HEK293 (cell line): ENCODE measurements around the gene DHX8.

ENCODE experiments used
- CTCF ChIA-PET: fragments of 350-600 bp; formaldehyde crosslinking; extraction: SDS; loops from one replicate; lab custom pipeline; 2021; ENCODE audit warnings: antibody characterized with exemption; lab: Yijun Ruan, JAX
- POLR2A ChIA-PET: fragments of 300-600 bp; formaldehyde crosslinking; extraction: SDS; loops from one replicate; lab custom pipeline; 2020; ENCODE audit warnings: antibody characterized with exemption, inconsistent platforms; lab: Yijun Ruan, JAX
- H3K27ac ChIP-seq: fragments of 200-500 bp; sonication (Bioruptor generic); 2 replicates; pipeline ENCODE4 v1.5.1; 2014; ENCODE audit warnings: low read depth, low read length, control low read depth, inconsistent platforms; ENCODE audit errors: extremely low read depth
- H3K36me3 ChIP-seq, 2 experiments: fragments of 200-500 bp in 1 of 2; sonication (Bioruptor generic) in 1 of 2; 1 replicate in 1 of 2; 2 replicates in 1 of 2; pipeline ENCODE4 v1.5.1; 2014 to 2017; ENCODE audit warnings: inconsistent platforms in 2 of 2, low read length in 2 of 2; ENCODE audit not compliant: control insufficient read depth in 2 of 2, insufficient read depth in 1 of 2
- H3K4me1 ChIP-seq: fragments of 200-500 bp; sonication (Bioruptor generic); 2 replicates; pipeline ENCODE4 v1.5.1; 2014; ENCODE audit warnings: mild to moderate bottlenecking, low read length, inconsistent platforms; ENCODE audit not compliant: control insufficient read depth, insufficient read depth
- H3K4me3 ChIP-seq: 2 replicates; pipeline ENCODE4 v1.5.1; 2011; ENCODE audit warnings: low read depth, mild to moderate bottlenecking, control low read depth, low read length, moderate library complexity
- H3K9me3 ChIP-seq: fragments of 200-500 bp; sonication (Bioruptor generic); 2 replicates; pipeline ENCODE4 v1.5.1; 2014; ENCODE audit warnings: low read depth, low read length, inconsistent platforms; ENCODE audit not compliant: control insufficient read depth, insufficient read depth
- EGR2 ChIP-seq: fragments of 450-650 bp; formaldehyde crosslinking; IDR thresholded peaks from 2 replicates; pipeline ENCODE4 v1.5.1; 2016; ENCODE audit warnings: low read depth, missing biosample characterization, missing genetic modification characterization
- GFI1B ChIP-seq: fragments of 450-650 bp; formaldehyde crosslinking; IDR thresholded peaks from 2 replicates; pipeline ENCODE4 v1.5.1; 2016; ENCODE audit warnings: missing biosample characterization, missing genetic modification characterization
- MZF1 ChIP-seq: fragments of 450-650 bp; formaldehyde crosslinking; IDR thresholded peaks from 2 replicates; pipeline ENCODE4 v1.5.1; 2017; ENCODE audit warnings: missing biosample characterization, missing genetic modification characterization, borderline replicate concordance
- PBX3 ChIP-seq: sonication (generic); formaldehyde crosslinking; IDR thresholded peaks from 2 replicates; pipeline ENCODE4 v1.8.1; 2022; ENCODE audit warnings: mild to moderate bottlenecking, moderate library complexity, missing genetic modification reagents
- PRDM1 ChIP-seq: fragments of 450-650 bp; formaldehyde crosslinking; IDR thresholded peaks from 2 replicates; pipeline ENCODE4; 2016; ENCODE audit warnings: missing biosample characterization, missing genetic modification characterization
- SCRT2 ChIP-seq: fragments of 450-650 bp; formaldehyde crosslinking; IDR thresholded peaks from 2 replicates; pipeline ENCODE4 v1.5.1; 2016; ENCODE audit warnings: missing biosample characterization, missing genetic modification characterization
- TRIM28 ChIP-seq: IDR thresholded peaks from 2 replicates; pipeline ENCODE4 v1.6.1; 2011; ENCODE audit warnings: low read length, control low read depth, borderline replicate concordance
- WT1 ChIP-seq: fragments of 450-650 bp; formaldehyde crosslinking; IDR thresholded peaks from 2 replicates; pipeline ENCODE4 v1.5.1; 2016; ENCODE audit warnings: missing biosample characterization, missing genetic modification characterization
- ZFHX2 ChIP-seq: fragments of 450-650 bp; formaldehyde crosslinking; conservative IDR thresholded peaks from 2 replicates; pipeline ENCODE4 v1.5.1; 2016; ENCODE audit warnings: missing biosample characterization, missing genetic modification characterization
- ZFP41 ChIP-seq: fragments of 450-650 bp; formaldehyde crosslinking; IDR thresholded peaks from 2 replicates; pipeline ENCODE4 v1.5.1; 2016; ENCODE audit warnings: missing biosample characterization, missing genetic modification characterization, borderline replicate concordance
- ZNF133 ChIP-seq: fragments of 450-650 bp; formaldehyde crosslinking; IDR thresholded peaks from 2 replicates; pipeline ENCODE4 v1.5.1; 2016; ENCODE audit warnings: missing biosample characterization, missing genetic modification characterization
- ZNF202 ChIP-seq: fragments of 450-650 bp; formaldehyde crosslinking; IDR thresholded peaks from 2 replicates; pipeline ENCODE4 v1.5.1; 2016; ENCODE audit warnings: missing biosample characterization, missing genetic modification characterization, borderline replicate concordance
- ZNF214 ChIP-seq: fragments of 450-650 bp; formaldehyde crosslinking; IDR thresholded peaks from 2 replicates; pipeline ENCODE4 v1.5.1; 2017; ENCODE audit warnings: missing biosample characterization, mild to moderate bottlenecking, missing genetic modification characterization, borderline replicate concordance
- ZNF394 ChIP-seq: fragments of 450-650 bp; formaldehyde crosslinking; IDR thresholded peaks from 2 replicates; pipeline ENCODE4 v1.5.1; 2016; ENCODE audit warnings: missing biosample characterization, missing genetic modification characterization, mild to moderate bottlenecking, moderate library complexity, borderline replicate concordance
- ZNF558 ChIP-seq: fragments of 450-650 bp; formaldehyde crosslinking; IDR thresholded peaks from 2 replicates; pipeline ENCODE4 v1.5.1; 2016; ENCODE audit warnings: missing biosample characterization, missing genetic modification characterization
- ZNF600 ChIP-seq: fragments of 450-650 bp; formaldehyde crosslinking; IDR thresholded peaks from 2 replicates; pipeline ENCODE4 v1.5.1; 2016; ENCODE audit warnings: missing biosample characterization, missing genetic modification characterization
- ZNF623 ChIP-seq: fragments of 450-650 bp; formaldehyde crosslinking; IDR thresholded peaks from 2 replicates; pipeline ENCODE4 v1.5.1; 2016; ENCODE audit warnings: missing biosample characterization, missing genetic modification characterization
- ZNF660 ChIP-seq: fragments of 450-650 bp; IDR thresholded peaks from 2 replicates; pipeline ENCODE4 v1.5.1; 2018; ENCODE audit warnings: missing biosample characterization, mild to moderate bottlenecking, missing genetic modification characterization
- TF ChIP-seq, protein P1 (sequence below): fragments of 450-650 bp; formaldehyde crosslinking; IDR thresholded peaks from 2 replicates; pipeline ENCODE4 v1.5.1; 2017; ENCODE audit warnings: missing biosample characterization, missing genetic modification characterization
- TF ChIP-seq, protein P2 (sequence below): fragments of 450-650 bp; formaldehyde crosslinking; IDR thresholded peaks from 2 replicates; pipeline ENCODE4 v1.5.1; 2016; ENCODE audit warnings: missing biosample characterization, missing genetic modification characterization

The DHX8 gene

GRCh38 chr17:43453331-43453812, 30.4 kb upstream of the DHX8 start:
- TF ChIP-seq, protein P1, sequence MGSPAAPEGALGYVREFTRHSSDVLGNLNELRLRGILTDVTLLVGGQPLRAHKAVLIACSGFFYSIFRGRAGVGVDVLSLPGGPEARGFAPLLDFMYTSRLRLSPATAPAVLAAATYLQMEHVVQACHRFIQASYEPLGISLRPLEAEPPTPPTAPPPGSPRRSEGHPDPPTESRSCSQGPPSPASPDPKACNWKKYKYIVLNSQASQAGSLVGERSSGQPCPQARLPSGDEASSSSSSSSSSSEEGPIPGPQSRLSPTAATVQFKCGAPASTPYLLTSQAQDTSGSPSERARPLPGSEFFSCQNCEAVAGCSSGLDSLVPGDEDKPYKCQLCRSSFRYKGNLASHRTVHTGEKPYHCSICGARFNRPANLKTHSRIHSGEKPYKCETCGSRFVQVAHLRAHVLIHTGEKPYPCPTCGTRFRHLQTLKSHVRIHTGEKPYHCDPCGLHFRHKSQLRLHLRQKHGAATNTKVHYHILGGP (tag by site-specific recombination) = no peak
- peak; percentile 62 for TF ChIP-seq PRDM1 (tag by site-specific recombination)
- Histone ChIP-seq H3K27ac (no peak overlapping the region), H3K4me3 (no peak overlapping the region), H3K9me3 (no peaks in the 10 kb centered on the region), H3K36me3 (no peaks in the 10 kb centered on the region), H3K4me1 (no peaks in the 10 kb centered on the region)
- POLR2A ChIA-PET = interaction anchor here (1.5 kb wide), 1 partner anchor 55 kb away, joined by 7 read pairs; the partner anchor contains the start of gene ARL4D
- CTCF ChIA-PET = no interaction called here

DNA sequence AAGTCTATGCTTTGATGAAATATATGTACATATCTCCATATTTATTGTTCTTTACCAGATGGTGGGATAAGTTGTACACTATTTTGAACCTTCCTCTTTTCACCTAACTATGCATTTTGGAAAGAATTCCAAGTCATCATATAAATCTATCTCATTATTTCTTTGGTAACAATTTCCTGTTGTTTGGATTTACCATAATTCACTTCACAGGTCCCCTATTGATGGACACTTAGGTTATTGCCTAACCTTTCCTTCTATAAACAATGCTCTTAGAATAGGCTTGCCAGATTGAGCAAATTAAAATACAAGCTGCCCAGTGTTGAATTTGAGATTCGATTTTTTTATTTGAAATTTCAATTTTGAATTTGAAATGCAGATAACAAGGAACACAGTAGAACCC, 28.9 kb upstream of the DHX8 start:
- POLR2A ChIA-PET = no interaction called here
- H3K36me3 ChIP-seq = no peaks in the 10 kb centered on the region
- CTCF ChIA-PET = interaction anchor here (1.1 to 1.2 kb wide), 2 partner anchors 27 to 29 kb away, joined by 3 read pairs; partner anchors contain the start of gene DHX8
- H3K9me3 ChIP-seq = no peaks in the 10 kb centered on the region
- H3K4me1 ChIP-seq = no peaks in the 10 kb centered on the region
- TF ChIP-seq MZF1 (tag by site-specific recombination) (peak; percentile 99), ZNF202 (tag by site-specific recombination) (no peak)
- H3K27ac ChIP-seq = no peak overlapping the region
- no peak overlapping the region for H3K4me3 ChIP-seq

DNA sequence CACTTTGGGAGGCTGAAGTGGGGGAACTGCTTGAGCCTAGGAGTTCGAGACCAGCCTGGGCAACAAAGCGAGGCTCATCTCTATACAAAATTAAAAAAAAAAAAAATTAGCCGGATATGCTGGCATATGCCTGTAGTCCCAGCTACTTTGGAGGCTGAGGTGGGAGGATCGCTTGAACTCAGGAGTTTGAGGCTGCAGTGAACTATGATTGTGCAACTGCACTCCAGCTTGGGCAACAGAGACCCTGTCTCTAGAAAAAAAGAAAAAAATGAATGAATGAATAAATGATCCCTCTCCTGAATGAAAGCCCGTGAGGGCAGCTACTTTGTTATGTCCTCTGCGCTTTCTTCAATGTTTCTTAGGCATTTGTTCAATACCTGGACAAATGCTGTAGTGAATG, 27.7 kb upstream of the DHX8 start:
- H3K36me3 ChIP-seq = no peaks in the 10 kb centered on the region
- CTCF ChIA-PET = interaction anchor here (0.6 to 1.2 kb wide), 4 partner anchors 11 to 41 kb away, joined by 3 read pairs; partner anchors contain the start of gene DHX8
- TF ChIP-seq GFI1B (tag by site-specific recombination) = no peak
- no peak for TF ChIP-seq TRIM28
- TF ChIP-seq ZFP41 (tag by site-specific recombination) = no peak
- TF ChIP-seq WT1 = no peak
- TF ChIP-seq ZNF623 (tag by site-specific recombination) = no peak
- TF ChIP-seq ZNF558 (tag by site-specific recombination) = no peak
- no peak for TF ChIP-seq ZNF214 (tag by site-specific recombination)
- no peak for TF ChIP-seq SCRT2
- no peak for TF ChIP-seq ZNF600
- H3K4me1 ChIP-seq = no peaks in the 10 kb centered on the region
- no peak overlapping the region for H3K27ac ChIP-seq
- H3K4me3 ChIP-seq = no peak overlapping the region
- H3K9me3 ChIP-seq = no peaks in the 10 kb centered on the region
- POLR2A ChIA-PET = no interaction called here

DNA sequence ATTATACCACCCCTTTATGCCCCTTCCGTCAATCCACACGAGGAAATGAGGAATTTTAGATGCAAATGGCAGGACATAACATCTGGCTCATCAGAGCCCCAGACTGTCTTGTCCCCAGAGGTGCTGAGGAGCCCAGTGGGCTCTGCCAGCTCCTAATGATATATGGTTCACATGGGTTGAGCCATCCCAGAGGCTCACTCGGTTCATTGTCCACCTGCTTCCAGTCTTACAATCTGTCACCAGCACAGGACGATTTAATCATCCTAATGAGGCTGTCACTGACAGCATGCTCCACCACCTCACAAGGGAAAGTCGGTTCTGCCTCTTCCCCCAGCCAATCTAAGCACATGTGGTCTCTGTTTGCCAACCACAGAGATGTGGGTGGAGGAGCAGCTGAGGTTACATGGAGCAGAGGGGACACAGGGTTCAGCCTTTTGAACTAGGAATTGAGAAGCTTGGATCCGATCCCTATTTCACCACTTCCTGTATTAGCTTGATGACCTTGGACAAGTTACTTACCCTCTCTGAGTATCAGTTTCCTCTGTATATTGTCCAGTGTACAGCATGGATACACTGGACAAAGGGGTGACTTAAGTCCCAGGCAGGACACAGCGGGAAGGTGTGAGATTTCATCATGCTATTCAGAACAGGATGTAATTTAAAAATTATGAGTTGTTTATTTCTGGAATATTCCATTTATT, 27.0 kb upstream of the DHX8 start:
- CTCF ChIA-PET = interaction anchor here (0.6 to 1.5 kb wide), 4 partner anchors 12 to 121 kb away, joined by 3 read pairs; no protein-coding TSS in a partner anchor
- TF ChIP-seq ZNF394 (tag by site-specific recombination) (peak; percentile 19; the same call in 1 of the 2 replicates), ZFHX2 (tag by site-specific recombination) (peak; percentile 65), ZNF660 (tag by site-specific recombination) (no peak), EGR2 (tag by site-specific recombination) (0 out of 2 replicates have a peak, but pooled peaks have one; percentile 19), ZNF133 (tag by site-specific recombination) (no peak), PBX3 (CRISPR knock-in tag) (no peak)
- TF ChIP-seq, protein P2, sequence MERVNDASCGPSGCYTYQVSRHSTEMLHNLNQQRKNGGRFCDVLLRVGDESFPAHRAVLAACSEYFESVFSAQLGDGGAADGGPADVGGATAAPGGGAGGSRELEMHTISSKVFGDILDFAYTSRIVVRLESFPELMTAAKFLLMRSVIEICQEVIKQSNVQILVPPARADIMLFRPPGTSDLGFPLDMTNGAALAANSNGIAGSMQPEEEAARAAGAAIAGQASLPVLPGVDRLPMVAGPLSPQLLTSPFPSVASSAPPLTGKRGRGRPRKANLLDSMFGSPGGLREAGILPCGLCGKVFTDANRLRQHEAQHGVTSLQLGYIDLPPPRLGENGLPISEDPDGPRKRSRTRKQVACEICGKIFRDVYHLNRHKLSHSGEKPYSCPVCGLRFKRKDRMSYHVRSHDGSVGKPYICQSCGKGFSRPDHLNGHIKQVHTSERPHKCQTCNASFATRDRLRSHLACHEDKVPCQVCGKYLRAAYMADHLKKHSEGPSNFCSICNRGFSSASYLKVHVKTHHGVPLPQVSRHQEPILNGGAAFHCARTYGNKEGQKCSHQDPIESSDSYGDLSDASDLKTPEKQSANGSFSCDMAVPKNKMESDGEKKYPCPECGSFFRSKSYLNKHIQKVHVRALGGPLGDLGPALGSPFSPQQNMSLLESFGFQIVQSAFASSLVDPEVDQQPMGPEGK (tag by site-specific recombination) = no peak
- Histone ChIP-seq H3K4me3 (no peak overlapping the region), H3K4me1 (no peaks in the 10 kb centered on the region), H3K9me3 (no peaks in the 10 kb centered on the region), H3K36me3 (no peaks in the 10 kb centered on the region), H3K27ac (no peak overlapping the region)
- POLR2A ChIA-PET = interaction anchor here (0.6 kb wide), 1 partner anchor 58 kb away, joined by 3 read pairs; the partner anchor contains the start of gene ARL4D
